Subcutaneous preadipocyte (primary cell): ENCODE results near the gene MAGEF1. TPM values are rescaled to one million over a fixed set of nuclear protein-coding genes. Genes with fewer than 3 reads are reported as not detected.

ENCODE experiments used
- total RNA-seq: library from RNA; depleted of rRNA; stranded (reverse); fragments of >200 nt; gene quantifications from 2 replicates; pipeline ENCODE4 v1.2.3, GENCODE V29; 2012

Gene MAGEF1, protein sequence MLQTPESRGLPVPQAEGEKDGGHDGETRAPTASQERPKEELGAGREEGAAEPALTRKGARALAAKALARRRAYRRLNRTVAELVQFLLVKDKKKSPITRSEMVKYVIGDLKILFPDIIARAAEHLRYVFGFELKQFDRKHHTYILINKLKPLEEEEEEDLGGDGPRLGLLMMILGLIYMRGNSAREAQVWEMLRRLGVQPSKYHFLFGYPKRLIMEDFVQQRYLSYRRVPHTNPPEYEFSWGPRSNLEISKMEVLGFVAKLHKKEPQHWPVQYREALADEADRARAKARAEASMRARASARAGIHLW
- 10.9 and 15.8 TPM in 2 replicates for total RNA-seq

DNA sequence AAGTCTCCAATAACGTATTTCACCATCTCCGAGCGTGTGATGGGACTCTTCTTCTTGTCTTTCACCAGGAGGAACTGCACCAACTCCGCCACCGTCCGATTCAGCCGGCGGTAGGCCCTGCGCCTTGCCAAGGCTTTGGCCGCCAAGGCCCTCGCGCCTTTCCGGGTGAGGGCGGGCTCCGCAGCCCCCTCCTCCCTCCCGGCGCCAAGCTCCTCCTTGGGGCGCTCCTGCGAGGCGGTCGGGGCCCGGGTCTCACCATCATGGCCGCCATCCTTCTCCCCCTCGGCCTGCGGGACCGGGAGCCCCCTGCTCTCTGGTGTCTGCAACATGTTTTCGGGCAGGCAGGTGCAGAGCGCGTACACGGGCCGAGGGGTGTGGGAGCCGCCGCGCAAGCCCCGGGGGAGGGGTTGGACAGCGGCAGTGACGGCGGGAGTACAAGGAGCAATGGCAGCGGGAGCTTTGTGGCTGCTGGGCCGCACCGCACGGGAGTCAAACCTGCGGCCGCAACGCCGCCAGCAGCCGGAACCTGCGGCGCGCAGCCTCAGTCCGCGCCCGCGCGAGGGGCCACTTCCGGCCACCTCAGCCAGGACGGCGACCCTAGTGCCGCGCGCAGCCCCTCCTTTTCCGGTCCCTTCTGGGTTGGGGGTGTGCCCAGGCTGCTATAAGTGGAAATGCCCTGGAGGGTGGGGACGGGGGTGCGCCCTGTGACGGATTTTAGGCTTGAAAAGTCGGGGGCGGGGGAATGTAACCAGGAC lies at the start of gene MAGEF1:
MAGEF1 (minus strand) TSS at position 572 of the 755 bp plus-strand sequence; CDS start at position 329, 243 bp downstream.

Other genes with a start within 250 kb of the MAGEF1 start
- 1.4 and 1.8 TPM in 2 replicates for gene EPHB3, start 150.3 kb downstream of the MAGEF1 start, total RNA-seq
- 43.4 and 56.7 TPM in 2 replicates for gene VPS8, start 100.1 kb upstream of the MAGEF1 start, total RNA-seq